ENCODE results near the gene NPPA.

GRCh38 chr1:11800756-11801433 is 46.7 kb downstream of the NPPA start:
- TF ChIP-seq EZH2 (IDR thresholded peaks at IDR 0.05; ENCODE audit: insufficient read depth, poor library complexity, severe bottlenecking): no peak
- TF ChIP-seq EZH2phosphoT487 (IDR thresholded peaks at IDR 0.05; ENCODE audit: insufficient read depth, low read depth): no peak
